ENCODE results near the gene RAB8A. TPM values are rescaled to one million over a fixed set of nuclear protein-coding genes. Genes with fewer than 3 reads are reported as not detected.

Gene RAB8A
- total RNA-seq, 1 experiment from 2014 or later = 103 TPM

DNA sequence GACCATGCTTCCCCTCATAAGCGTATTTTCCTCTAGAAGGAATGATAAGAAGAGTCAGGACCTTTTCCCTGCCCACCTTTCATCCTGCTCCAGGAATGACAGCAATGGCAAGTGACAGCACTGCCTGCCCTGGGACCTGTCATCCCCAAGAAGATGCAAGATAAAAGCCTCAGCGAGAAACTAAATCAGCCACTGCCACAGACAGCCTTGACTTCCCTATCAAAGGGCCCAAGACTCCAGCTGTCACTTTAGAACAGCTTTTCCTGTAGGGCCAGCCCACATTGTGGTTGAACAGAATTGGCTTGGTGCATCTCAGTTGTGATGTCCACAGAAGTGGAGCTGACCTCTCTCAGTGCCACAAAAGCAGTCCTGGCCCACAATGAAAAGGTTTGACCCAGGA, 1.1 kb downstream of the RAB8A start:
- H3K56ac ChIP-seq (ENCODE audit: insufficient read length, low read depth, low read length) = no peak overlapping the region
- no peaks in the 10 kb centered on the region for H3K27me3 Mint-ChIP-seq (ENCODE audit: low read depth)
- no peak overlapping the region for H3K14ac ChIP-seq (ENCODE audit: insufficient read depth, low read length)
- H3K27ac ChIP-seq (ENCODE audit: insufficient read length, low read depth, low read length) = no peak overlapping the region
- no peak overlapping the region for H4K91ac ChIP-seq (ENCODE audit: insufficient read length, low read depth, low read length)
- H2AFZ ChIP-seq (ENCODE audit: low read length) = no peak overlapping the region
- no peak overlapping the region for H3K9ac ChIP-seq (ENCODE audit: extremely low read depth, insufficient read length, low read length)
- H3K79me1 ChIP-seq (ENCODE audit: insufficient read depth, low read depth, low read length, poor library complexity, severe bottlenecking) = peaks cover 8% of the 10 kb centered on the region
- H3K4me1 Mint-ChIP-seq = peaks cover 5 to 17% of the 10 kb centered on the region in 2 experiments
- no CpG with 5 or more reads among the region's 2 CpGs for WGBS (ENCODE audit: extremely low coverage, insufficient read length, low lambda C conversion rate)
- no peak overlapping the region for H4K8ac ChIP-seq (replicated peaks; ENCODE audit: insufficient read length, low read depth, low read length)
- DNase-seq = no peak
- no peak overlapping the region for H2BK120ac ChIP-seq (ENCODE audit: low read depth, low read length, poor library complexity, severe bottlenecking)
- H3K9me3 ChIP-seq (ENCODE audit: control insufficient read depth, low read depth, low read length) = no peaks in the 10 kb centered on the region
- H4K5ac ChIP-seq (ENCODE audit: insufficient read length, low read depth, low read length) = no peak overlapping the region
- H3T11ph ChIP-seq (ENCODE audit: low read length) = no peak overlapping the region
- H3K36me3 Mint-ChIP-seq (ENCODE audit: insufficient read depth in 1 of 3, low read depth in 3 of 3) = peaks cover 10 to 20% (median 17%) of the 10 kb centered on the region in 3 experiments
- no peaks in the 10 kb centered on the region for H3K9me3 Mint-ChIP-seq
- H3K23ac ChIP-seq (ENCODE audit: insufficient read length, low read depth, low read length) = no peak overlapping the region
- no peaks in the 10 kb centered on the region for H3K4me1 ChIP-seq (ENCODE audit: insufficient read depth, low read length)
- no peak overlapping the region for H2BK20ac ChIP-seq (ENCODE audit: low read depth, low read length, poor library complexity, severe bottlenecking)
- peak overlapping the region; percentile 95 for H3K4me2 ChIP-seq (ENCODE audit: insufficient read depth, insufficient read length, low read length)
- H3K27ac Mint-ChIP-seq = peak overlapping the region in 2 of 3 experiments; percentile 77 to 99; a peak in 2 of 7 replicates
- TF ChIP-seq, protein P1, sequence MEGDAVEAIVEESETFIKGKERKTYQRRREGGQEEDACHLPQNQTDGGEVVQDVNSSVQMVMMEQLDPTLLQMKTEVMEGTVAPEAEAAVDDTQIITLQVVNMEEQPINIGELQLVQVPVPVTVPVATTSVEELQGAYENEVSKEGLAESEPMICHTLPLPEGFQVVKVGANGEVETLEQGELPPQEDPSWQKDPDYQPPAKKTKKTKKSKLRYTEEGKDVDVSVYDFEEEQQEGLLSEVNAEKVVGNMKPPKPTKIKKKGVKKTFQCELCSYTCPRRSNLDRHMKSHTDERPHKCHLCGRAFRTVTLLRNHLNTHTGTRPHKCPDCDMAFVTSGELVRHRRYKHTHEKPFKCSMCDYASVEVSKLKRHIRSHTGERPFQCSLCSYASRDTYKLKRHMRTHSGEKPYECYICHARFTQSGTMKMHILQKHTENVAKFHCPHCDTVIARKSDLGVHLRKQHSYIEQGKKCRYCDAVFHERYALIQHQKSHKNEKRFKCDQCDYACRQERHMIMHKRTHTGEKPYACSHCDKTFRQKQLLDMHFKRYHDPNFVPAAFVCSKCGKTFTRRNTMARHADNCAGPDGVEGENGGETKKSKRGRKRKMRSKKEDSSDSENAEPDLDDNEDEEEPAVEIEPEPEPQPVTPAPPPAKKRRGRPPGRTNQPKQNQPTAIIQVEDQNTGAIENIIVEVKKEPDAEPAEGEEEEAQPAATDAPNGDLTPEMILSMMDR (conservative IDR thresholded peaks at IDR 0.05) = no peak
- H3K4ac ChIP-seq (ENCODE audit: low read depth, low read length) = no peak overlapping the region
- H3K18ac ChIP-seq (ENCODE audit: insufficient read length, low read depth, low read length) = no peak overlapping the region
- H2BK15ac ChIP-seq (ENCODE audit: low read depth, low read length) = no peak overlapping the region
- H3K27me3 ChIP-seq (ENCODE audit: insufficient read depth, low read length) = no peaks in the 10 kb centered on the region
- no peak overlapping the region for H2BK12ac ChIP-seq (ENCODE audit: insufficient read length, low read depth, low read length)
- no peak overlapping the region for H2BK5ac ChIP-seq (ENCODE audit: insufficient read length, low read length)
- H3K4me3 Mint-ChIP-seq = peak overlapping the region; percentile 99
- peaks cover 17% of the 10 kb centered on the region for H3K79me2 ChIP-seq (ENCODE audit: insufficient read depth, low read length)
- no peaks in the 10 kb centered on the region for H4K20me1 ChIP-seq (ENCODE audit: control insufficient read depth, insufficient read depth, insufficient read length)
- H3K23me2 ChIP-seq (ENCODE audit: insufficient read length, low read depth, low read length, poor library complexity, severe bottlenecking) = peaks cover 9% of the 10 kb centered on the region
- no peak overlapping the region for H2AK5ac ChIP-seq (ENCODE audit: insufficient read length, low read length)

Measured in H9 (cell line).